DND-41 (cell line): ENCODE data around the gene SLC13A3.

Source experiments
- EZH2 ChIP-seq: IDR thresholded peaks from 3 replicates; pipeline ENCODE4 v1.6.1; 2012; ENCODE audit warnings: borderline replicate concordance, low read depth, mild to moderate bottlenecking, moderate library complexity, low read length, inconsistent platforms; ENCODE audit not compliant: severe bottlenecking
- TF ChIP-seq, protein P1 (sequence below): IDR thresholded peaks from 2 replicates; pipeline ENCODE4 v1.5.1; 2012; ENCODE audit warnings: borderline replicate concordance, low read length, moderate library complexity, mild to moderate bottlenecking; ENCODE audit not compliant: poor library complexity, severe bottlenecking; ENCODE audit errors: extremely low read depth

DNA sequence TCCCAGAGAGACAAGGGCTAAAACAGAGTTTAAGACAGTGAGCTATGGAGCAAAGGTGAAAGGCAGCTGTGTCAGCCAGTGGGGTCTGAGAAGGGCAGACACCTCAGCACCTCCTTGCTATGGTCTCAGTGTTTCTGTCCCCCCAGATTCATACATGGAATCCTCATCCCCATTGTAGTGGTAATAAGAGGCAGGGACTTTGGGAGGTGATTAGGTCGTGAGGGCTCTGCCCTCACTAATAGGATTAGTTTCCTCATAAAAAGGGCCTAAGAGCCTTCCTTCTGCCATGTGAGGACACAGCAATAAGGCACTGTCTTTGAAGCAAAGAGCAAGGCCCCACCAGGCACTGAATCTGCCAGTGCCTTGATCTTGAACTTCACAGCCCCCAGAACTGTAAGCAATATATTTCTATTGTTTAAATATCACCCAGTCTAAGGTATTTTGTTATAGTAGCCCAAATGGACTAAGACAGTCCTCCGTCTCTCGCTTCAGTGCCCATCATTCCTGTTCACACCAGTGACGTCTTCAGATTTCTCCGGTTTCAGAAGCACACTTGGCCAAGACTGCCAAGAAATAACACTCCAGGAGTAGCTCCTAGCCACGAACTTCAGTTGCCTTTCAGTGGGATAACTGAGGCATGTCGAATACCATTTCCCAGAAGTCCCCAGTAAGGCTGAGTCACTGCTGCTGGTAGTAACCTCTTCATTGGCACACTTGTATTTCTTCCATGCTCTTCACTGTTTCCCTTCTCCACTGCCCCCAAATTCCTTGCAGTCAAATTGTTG is 32.8 kb downstream of the SLC13A3 start:
- TF ChIP-seq, protein P1, sequence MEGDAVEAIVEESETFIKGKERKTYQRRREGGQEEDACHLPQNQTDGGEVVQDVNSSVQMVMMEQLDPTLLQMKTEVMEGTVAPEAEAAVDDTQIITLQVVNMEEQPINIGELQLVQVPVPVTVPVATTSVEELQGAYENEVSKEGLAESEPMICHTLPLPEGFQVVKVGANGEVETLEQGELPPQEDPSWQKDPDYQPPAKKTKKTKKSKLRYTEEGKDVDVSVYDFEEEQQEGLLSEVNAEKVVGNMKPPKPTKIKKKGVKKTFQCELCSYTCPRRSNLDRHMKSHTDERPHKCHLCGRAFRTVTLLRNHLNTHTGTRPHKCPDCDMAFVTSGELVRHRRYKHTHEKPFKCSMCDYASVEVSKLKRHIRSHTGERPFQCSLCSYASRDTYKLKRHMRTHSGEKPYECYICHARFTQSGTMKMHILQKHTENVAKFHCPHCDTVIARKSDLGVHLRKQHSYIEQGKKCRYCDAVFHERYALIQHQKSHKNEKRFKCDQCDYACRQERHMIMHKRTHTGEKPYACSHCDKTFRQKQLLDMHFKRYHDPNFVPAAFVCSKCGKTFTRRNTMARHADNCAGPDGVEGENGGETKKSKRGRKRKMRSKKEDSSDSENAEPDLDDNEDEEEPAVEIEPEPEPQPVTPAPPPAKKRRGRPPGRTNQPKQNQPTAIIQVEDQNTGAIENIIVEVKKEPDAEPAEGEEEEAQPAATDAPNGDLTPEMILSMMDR = no peak
- no peak for TF ChIP-seq EZH2
